ENCODE measurements around the gene FNBP1.
"Not testable (repeated sequence)": the region's sequence is repeated elsewhere in the genome, so short reads cannot be mapped to it uniquely, and the experiment has no call there.

The FNBP1 gene

DNA sequence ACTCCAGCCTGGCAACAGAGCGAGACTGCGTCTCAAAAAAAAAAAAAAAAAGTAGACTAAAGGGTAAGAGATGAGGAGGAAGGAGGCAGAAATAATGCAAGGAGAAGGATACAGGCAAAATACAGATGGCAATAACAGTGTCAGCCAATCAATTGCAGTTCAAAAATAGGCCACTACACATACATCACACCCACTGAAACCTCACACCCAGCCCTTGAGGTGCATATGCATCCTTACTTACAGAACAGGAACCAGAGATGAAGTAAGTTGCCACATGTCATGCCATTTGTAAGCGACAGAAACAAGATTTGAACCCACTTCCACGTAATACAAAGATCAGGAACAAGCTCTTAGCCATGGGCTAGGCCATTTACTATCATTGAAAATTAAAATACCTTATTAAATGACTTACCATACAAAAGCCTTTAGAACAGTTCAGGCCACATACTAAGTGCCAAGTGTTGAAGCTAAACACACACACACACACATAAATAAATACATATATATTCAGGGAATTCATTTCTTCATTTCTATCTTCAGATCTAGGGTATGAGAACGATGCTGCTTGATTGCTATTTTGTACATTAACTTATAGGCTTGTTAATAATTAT is 98.4 kb downstream of the FNBP1 start:
- ATAC-seq, result no peak

DNA sequence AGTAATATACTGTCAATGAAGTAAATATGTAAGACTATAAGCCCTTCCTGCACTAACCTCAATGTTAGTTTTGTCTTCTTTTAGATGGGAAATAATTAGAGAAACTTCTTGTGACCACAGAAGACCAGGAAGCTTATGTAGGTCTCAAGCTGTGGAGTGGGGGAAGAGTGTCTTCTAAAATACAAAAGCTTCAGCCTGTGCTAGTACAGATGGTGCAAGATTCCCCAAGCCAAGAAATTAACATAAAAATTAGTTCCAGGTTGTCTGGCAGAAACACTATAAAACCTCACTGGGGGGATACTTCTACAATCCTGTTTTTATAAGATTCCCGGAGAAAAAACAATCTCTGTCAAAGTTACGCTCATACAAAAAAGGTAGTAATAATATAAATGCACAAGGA is 103.6 kb downstream of the FNBP1 start:
- no peak for TF ChIP-seq TOX (CRISPR knock-in tag; IDR thresholded peaks at IDR 0.05; ENCODE audit: borderline replicate concordance)
- TF ChIP-seq, protein P1, sequence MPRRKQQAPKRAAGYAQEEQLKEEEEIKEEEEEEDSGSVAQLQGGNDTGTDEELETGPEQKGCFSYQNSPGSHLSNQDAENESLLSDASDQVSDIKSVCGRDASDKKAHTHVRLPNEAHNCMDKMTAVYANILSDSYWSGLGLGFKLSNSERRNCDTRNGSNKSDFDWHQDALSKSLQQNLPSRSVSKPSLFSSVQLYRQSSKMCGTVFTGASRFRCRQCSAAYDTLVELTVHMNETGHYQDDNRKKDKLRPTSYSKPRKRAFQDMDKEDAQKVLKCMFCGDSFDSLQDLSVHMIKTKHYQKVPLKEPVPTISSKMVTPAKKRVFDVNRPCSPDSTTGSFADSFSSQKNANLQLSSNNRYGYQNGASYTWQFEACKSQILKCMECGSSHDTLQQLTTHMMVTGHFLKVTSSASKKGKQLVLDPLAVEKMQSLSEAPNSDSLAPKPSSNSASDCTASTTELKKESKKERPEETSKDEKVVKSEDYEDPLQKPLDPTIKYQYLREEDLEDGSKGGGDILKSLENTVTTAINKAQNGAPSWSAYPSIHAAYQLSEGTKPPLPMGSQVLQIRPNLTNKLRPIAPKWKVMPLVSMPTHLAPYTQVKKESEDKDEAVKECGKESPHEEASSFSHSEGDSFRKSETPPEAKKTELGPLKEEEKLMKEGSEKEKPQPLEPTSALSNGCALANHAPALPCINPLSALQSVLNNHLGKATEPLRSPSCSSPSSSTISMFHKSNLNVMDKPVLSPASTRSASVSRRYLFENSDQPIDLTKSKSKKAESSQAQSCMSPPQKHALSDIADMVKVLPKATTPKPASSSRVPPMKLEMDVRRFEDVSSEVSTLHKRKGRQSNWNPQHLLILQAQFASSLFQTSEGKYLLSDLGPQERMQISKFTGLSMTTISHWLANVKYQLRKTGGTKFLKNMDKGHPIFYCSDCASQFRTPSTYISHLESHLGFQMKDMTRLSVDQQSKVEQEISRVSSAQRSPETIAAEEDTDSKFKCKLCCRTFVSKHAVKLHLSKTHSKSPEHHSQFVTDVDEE (CRISPR knock-in tag; IDR thresholded peaks at IDR 0.05), result no peak
- no peak for TF ChIP-seq TCF4 (CRISPR knock-in tag; IDR thresholded peaks at IDR 0.05; ENCODE audit: borderline replicate concordance)
- no peak for TF ChIP-seq ZNF565 (CRISPR knock-in tag; conservative IDR thresholded peaks at IDR 0.05; ENCODE audit: low read depth)
- no peak for TF ChIP-seq ZC3H10 (CRISPR knock-in tag; IDR thresholded peaks at IDR 0.05)
- TF ChIP-seq ARNTL (CRISPR knock-in tag; IDR thresholded peaks at IDR 0.05; ENCODE audit: borderline replicate concordance, low read depth), result no peak
- TF ChIP-seq OSR1 (CRISPR knock-in tag; IDR thresholded peaks at IDR 0.05), result no peak
- TF ChIP-seq PPARA (CRISPR knock-in tag; IDR thresholded peaks at IDR 0.05; ENCODE audit: borderline replicate concordance), result no peak
- ATAC-seq, result no peak

More for the DNA sequence above, 98.4 kb downstream of the FNBP1 start:
- TF ChIP-seq, protein P2, sequence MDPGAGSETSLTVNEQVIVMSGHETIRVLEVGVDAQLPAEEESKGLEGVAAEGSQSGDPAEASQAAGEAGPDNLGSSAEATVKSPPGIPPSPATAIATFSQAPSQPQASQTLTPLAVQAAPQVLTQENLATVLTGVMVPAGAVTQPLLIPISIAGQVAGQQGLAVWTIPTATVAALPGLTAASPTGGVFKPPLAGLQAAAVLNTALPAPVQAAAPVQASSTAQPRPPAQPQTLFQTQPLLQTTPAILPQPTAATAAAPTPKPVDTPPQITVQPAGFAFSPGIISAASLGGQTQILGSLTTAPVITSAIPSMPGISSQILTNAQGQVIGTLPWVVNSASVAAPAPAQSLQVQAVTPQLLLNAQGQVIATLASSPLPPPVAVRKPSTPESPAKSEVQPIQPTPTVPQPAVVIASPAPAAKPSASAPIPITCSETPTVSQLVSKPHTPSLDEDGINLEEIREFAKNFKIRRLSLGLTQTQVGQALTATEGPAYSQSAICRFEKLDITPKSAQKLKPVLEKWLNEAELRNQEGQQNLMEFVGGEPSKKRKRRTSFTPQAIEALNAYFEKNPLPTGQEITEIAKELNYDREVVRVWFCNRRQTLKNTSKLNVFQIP (CRISPR knock-in tag; IDR thresholded peaks at IDR 0.05; ENCODE audit: borderline replicate concordance, low read depth), result no peak
- TF ChIP-seq TOX (CRISPR knock-in tag; IDR thresholded peaks at IDR 0.05; ENCODE audit: borderline replicate concordance) (no peak), OSR1 (CRISPR knock-in tag; IDR thresholded peaks at IDR 0.05) (no peak), ZNF70 (CRISPR knock-in tag; IDR thresholded peaks at IDR 0.05) (no peak), ZNF8 (CRISPR knock-in tag; IDR thresholded peaks at IDR 0.05) (no peak), ZFP30 (CRISPR knock-in tag; IDR thresholded peaks at IDR 0.05) (no peak), CSDC2 (CRISPR knock-in tag; IDR thresholded peaks at IDR 0.05) (no peak), ZNF565 (CRISPR knock-in tag; conservative IDR thresholded peaks at IDR 0.05; ENCODE audit: low read depth) (no peak), RARB (CRISPR knock-in tag; IDR thresholded peaks at IDR 0.05) (no peak), ESRRG (CRISPR knock-in tag; IDR thresholded peaks at IDR 0.05) (no peak)
- TF ChIP-seq, protein P1 (CRISPR knock-in tag; IDR thresholded peaks at IDR 0.05), result no peak

DNA sequence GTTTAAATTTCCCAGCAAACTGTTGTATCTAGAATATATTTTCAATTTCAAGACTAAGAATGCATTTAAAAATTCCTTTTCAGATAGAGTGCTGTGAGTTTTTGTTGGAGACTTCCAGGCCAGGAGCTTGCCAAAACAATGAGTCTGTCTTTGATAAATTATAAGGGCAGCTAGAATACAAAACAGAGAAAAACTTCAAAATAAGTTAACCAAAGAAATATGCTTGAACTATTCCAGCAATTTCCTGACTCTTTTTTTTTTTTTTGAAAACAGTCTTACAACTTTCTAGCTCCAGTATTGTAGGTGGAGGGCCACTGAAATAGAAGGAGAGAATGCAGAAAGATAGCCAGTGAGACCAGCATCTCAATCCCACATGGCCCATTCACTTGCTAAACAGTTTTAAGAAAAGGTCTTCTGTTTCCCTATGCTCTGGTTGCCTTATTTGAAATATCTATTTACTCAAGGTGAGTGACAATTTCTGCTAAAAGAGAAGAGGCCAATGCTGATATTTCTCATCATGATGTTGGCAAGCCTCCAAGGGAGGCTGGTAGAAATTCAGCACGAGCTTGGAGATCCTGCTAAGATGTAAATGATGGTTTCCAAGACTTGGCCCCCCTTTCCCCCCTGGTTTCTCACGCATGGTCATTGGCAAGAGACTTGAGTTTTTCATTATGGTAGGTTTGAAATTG is 104.6 kb downstream of the FNBP1 start:
- peak; percentile 89 for TF ChIP-seq ISL1 (CRISPR knock-in tag; IDR thresholded peaks at IDR 0.05)
- no peak for TF ChIP-seq OSR1 (CRISPR knock-in tag; IDR thresholded peaks at IDR 0.05)
- peak; percentile 79 for ATAC-seq

DNA sequence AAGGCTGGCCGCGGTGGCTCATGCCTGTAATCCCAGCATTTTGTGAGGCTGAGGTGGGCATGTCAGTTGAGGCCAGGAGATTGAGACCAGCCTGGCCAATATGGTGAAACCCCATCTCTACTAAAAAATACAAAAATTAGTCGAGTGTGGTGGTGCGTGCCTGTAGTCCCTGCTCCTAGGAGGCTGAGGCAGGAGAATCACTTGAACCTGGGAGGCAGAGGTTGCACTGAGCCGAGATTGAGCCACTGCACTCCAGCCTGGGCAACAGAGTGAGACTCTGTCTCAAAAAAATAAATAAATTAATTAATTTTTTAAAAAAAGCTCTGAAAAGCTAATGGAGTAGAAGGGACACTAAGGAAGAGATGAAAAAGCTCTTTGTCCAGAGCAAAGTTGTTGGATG is 105.1 kb downstream of the FNBP1 start:
- not testable (repeated sequence) for ATAC-seq

DNA sequence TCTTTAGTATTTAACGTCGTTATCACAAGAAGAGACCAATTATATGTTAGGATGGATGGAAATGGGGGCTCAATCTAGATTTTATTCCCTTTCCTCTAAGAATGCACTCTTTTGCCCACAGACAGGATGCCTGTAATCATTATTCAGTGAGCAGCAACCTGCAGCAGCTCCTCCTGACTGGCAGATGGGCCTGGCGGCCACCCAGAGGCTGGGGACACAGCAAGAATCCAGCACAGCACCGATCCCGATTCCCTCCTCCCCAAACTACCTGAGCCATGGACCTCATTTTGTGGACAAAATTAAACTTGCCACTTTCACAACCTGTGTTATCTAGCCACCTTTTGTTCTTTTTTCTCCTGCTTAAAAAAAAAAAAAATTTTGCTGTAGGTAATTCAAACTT is 106.8 kb downstream of the FNBP1 start:
- ATAC-seq, result no peak
- TF ChIP-seq, protein P3, sequence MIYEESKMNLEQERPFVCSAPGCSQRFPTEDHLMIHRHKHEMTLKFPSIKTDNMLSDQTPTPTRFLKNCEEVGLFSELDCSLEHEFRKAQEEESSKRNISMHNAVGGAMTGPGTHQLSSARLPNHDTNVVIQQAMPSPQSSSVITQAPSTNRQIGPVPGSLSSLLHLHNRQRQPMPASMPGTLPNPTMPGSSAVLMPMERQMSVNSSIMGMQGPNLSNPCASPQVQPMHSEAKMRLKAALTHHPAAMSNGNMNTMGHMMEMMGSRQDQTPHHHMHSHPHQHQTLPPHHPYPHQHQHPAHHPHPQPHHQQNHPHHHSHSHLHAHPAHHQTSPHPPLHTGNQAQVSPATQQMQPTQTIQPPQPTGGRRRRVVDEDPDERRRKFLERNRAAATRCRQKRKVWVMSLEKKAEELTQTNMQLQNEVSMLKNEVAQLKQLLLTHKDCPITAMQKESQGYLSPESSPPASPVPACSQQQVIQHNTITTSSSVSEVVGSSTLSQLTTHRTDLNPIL (CRISPR knock-in tag; IDR thresholded peaks at IDR 0.05; ENCODE audit: low read depth), result no peak
- TF ChIP-seq ZNF70 (CRISPR knock-in tag; IDR thresholded peaks at IDR 0.05), result no peak
- no peak for TF ChIP-seq ZFP30 (CRISPR knock-in tag; IDR thresholded peaks at IDR 0.05)
- no peak for TF ChIP-seq RARB (CRISPR knock-in tag; IDR thresholded peaks at IDR 0.05)
- TF ChIP-seq SNAI2 (CRISPR knock-in tag; IDR thresholded peaks at IDR 0.05), result no peak
- TF ChIP-seq, protein P1 (CRISPR knock-in tag; IDR thresholded peaks at IDR 0.05), result no peak
- TF ChIP-seq ZNF8 (CRISPR knock-in tag; IDR thresholded peaks at IDR 0.05), result no peak
- TF ChIP-seq, protein P4, sequence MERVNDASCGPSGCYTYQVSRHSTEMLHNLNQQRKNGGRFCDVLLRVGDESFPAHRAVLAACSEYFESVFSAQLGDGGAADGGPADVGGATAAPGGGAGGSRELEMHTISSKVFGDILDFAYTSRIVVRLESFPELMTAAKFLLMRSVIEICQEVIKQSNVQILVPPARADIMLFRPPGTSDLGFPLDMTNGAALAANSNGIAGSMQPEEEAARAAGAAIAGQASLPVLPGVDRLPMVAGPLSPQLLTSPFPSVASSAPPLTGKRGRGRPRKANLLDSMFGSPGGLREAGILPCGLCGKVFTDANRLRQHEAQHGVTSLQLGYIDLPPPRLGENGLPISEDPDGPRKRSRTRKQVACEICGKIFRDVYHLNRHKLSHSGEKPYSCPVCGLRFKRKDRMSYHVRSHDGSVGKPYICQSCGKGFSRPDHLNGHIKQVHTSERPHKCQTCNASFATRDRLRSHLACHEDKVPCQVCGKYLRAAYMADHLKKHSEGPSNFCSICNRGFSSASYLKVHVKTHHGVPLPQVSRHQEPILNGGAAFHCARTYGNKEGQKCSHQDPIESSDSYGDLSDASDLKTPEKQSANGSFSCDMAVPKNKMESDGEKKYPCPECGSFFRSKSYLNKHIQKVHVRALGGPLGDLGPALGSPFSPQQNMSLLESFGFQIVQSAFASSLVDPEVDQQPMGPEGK (CRISPR knock-in tag; IDR thresholded peaks at IDR 0.05; ENCODE audit: borderline replicate concordance), result no peak
- TF ChIP-seq CSDC2 (CRISPR knock-in tag; IDR thresholded peaks at IDR 0.05), result no peak
- no peak for TF ChIP-seq TOX (CRISPR knock-in tag; IDR thresholded peaks at IDR 0.05; ENCODE audit: borderline replicate concordance)

Measured in SK-N-SH treated with all-trans-retinoic acid at 6 μM for 48 hours (cell line).